BE2C (cell line): ENCODE measurements around the gene MVB12B.

Source experiments
- DNase-seq: peaks from one replicate; pipeline ENCODE4 v3.0.0-alpha.2; 2020
- H3K27me3 ChIP-seq: fragments of 250-450 bp; sonication (Bioruptor Pico); 2 replicates; pipeline ENCODE4 v1.5.1; 2020; ENCODE audit warnings: mild to moderate bottlenecking
- H3K36me3 ChIP-seq: fragments of 250-450 bp; sonication (Bioruptor Pico); 2 replicates; pipeline ENCODE4 v1.5.1; 2020; ENCODE audit warnings: mild to moderate bottlenecking
- H3K4me1 ChIP-seq: fragments of 250-450 bp; sonication (Bioruptor Pico); 2 replicates; pipeline ENCODE4 v1.5.1; 2020
- H3K4me3 ChIP-seq: 2 replicates; pipeline ENCODE4 v1.5.1; 2011; ENCODE audit warnings: low read depth, low read length
- H3K9me3 ChIP-seq: fragments of 250-450 bp; sonication (Bioruptor Pico); 2 replicates; pipeline ENCODE4 v1.5.1; 2020
- TF ChIP-seq, protein P1 (sequence below): IDR thresholded peaks from 2 replicates; pipeline ENCODE4 v1.5.1; 2012; ENCODE audit warnings: mild to moderate bottlenecking, low read depth, low read length

The MVB12B gene

GRCh38 chr9:126515873-126516505, 189.4 kb downstream of the MVB12B start:
- Histone ChIP-seq H3K4me1 (peaks cover 52% of the 10 kb centered on the region), H3K27me3 (no peaks in the 10 kb centered on the region), H3K9me3 (no peaks in the 10 kb centered on the region), H3K36me3 (no peaks in the 10 kb centered on the region), H3K4me3 (no peak overlapping the region)
- TF ChIP-seq, protein P1, sequence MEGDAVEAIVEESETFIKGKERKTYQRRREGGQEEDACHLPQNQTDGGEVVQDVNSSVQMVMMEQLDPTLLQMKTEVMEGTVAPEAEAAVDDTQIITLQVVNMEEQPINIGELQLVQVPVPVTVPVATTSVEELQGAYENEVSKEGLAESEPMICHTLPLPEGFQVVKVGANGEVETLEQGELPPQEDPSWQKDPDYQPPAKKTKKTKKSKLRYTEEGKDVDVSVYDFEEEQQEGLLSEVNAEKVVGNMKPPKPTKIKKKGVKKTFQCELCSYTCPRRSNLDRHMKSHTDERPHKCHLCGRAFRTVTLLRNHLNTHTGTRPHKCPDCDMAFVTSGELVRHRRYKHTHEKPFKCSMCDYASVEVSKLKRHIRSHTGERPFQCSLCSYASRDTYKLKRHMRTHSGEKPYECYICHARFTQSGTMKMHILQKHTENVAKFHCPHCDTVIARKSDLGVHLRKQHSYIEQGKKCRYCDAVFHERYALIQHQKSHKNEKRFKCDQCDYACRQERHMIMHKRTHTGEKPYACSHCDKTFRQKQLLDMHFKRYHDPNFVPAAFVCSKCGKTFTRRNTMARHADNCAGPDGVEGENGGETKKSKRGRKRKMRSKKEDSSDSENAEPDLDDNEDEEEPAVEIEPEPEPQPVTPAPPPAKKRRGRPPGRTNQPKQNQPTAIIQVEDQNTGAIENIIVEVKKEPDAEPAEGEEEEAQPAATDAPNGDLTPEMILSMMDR: no peak
- DNase-seq: no peak

DNA sequence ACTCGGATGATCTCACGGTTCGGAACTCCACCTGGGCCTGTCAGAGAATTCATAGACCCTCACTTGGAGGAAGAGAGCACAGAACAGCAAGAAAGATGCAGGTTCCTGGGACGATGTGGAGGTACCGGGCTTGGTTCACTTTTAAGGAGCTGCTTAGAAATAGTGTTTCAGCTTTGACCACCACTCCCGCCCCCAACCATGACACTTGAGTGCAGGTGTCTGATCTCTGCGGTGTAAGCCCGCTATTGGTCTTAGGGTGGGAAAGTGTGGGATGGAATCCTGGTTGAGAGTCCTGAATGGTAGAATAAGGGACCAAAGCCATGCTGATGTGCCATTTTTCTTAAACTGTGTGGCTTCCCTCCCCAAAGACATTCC, 189.9 kb downstream of the MVB12B start:
- Histone ChIP-seq H3K27me3 (no peaks in the 10 kb centered on the region), H3K4me3 (no peak overlapping the region), H3K9me3 (no peaks in the 10 kb centered on the region), H3K36me3 (no peaks in the 10 kb centered on the region), H3K4me1 (peaks cover 55% of the 10 kb centered on the region)
- TF ChIP-seq, protein P1: no peak
- no peak for DNase-seq

GRCh38 chr9:126516936-126517832, 190.6 kb downstream of the MVB12B start:
- H3K9me3 ChIP-seq: no peaks in the 10 kb centered on the region
- H3K27me3 ChIP-seq: no peaks in the 10 kb centered on the region
- peak; percentile 74 for DNase-seq
- H3K36me3 ChIP-seq: no peaks in the 10 kb centered on the region
- H3K4me3 ChIP-seq: peak overlapping the region; percentile 34
- H3K4me1 ChIP-seq: peaks cover 58% of the 10 kb centered on the region
- TF ChIP-seq, protein P1: no peak

DNA sequence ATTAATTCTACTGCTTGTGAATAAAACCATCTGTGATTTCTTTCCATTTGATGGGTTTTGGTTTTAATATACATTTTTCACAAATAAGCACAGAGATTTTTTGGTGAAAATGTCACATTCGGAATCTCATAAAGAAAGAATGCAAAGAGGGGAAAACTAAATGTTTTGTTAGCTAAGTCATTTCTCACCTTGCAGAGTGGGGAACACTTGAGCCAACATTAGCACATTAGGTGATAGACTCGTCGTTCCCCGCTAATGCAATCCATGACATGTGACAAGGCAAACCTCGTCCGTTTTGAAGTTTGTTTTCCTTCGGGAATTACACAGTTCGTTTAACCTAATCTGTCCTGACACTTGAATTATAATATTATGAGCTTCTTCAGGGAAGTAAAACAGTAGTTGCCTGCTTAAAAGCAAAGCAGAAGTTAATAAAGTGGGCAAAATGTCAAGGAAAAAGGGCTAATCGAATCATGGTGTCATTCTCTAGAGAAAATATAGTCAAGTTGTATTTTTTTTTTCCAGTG, 191.3 kb downstream of the MVB12B start:
- H3K36me3 ChIP-seq: no peaks in the 10 kb centered on the region
- DNase-seq: no peak
- no peaks in the 10 kb centered on the region for H3K27me3 ChIP-seq
- TF ChIP-seq, protein P1: no peak
- H3K4me1 ChIP-seq: peaks cover 65% of the 10 kb centered on the region
- no peaks in the 10 kb centered on the region for H3K9me3 ChIP-seq
- H3K4me3 ChIP-seq: peak overlapping the region; percentile 34

GRCh38 chr9:126518763-126519162, 192.1 kb downstream of the MVB12B start:
- H3K4me1 ChIP-seq: peaks cover 64% of the 10 kb centered on the region
- no peak for DNase-seq
- no peaks in the 10 kb centered on the region for H3K9me3 ChIP-seq
- H3K4me3 ChIP-seq: no peak overlapping the region
- H3K27me3 ChIP-seq: no peaks in the 10 kb centered on the region
- H3K36me3 ChIP-seq: no peaks in the 10 kb centered on the region
- TF ChIP-seq, protein P1: no peak
